GM19372 (cell line): ENCODE results near the gene E2F2.
"Not testable (repeated sequence)": the region's sequence is repeated elsewhere in the genome, so short reads cannot be mapped to it uniquely, and the experiment has no call there.

Source experiments
- ATAC-seq: cut with Tn5 transposase; IDR thresholded peaks from one replicate; pipeline ENCODE4 v1.9.1; 2021; ENCODE audit warnings: mild to moderate bottlenecking, low read depth, moderate library complexity; ENCODE audit not compliant: unreplicated experiment

Gene E2F2

DNA sequence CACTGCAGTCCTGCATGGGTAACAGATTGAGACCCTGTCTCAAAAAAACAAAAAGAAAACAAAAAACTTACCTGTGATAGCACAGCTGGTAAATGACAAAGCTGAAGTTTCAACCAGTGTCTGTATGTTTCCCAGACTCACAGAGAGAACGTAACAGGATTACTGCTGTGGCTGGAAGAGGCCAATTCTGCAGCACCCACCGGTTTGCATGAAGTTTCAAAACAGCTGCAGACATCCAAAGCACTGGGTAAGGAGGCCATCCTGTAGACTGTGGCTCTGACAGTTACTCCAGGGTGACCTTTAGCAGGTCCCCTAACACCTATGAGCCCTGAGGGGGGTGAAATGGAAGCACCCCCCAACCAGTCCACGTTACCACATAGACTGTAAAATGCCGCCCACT, 20.8 kb upstream of the E2F2 start:
- ATAC-seq: no peak

- no peak for ATAC-seq
Observed at GRCh38 chr1:23548704-23549143, 17.7 kb upstream of the E2F2 start.

DNA sequence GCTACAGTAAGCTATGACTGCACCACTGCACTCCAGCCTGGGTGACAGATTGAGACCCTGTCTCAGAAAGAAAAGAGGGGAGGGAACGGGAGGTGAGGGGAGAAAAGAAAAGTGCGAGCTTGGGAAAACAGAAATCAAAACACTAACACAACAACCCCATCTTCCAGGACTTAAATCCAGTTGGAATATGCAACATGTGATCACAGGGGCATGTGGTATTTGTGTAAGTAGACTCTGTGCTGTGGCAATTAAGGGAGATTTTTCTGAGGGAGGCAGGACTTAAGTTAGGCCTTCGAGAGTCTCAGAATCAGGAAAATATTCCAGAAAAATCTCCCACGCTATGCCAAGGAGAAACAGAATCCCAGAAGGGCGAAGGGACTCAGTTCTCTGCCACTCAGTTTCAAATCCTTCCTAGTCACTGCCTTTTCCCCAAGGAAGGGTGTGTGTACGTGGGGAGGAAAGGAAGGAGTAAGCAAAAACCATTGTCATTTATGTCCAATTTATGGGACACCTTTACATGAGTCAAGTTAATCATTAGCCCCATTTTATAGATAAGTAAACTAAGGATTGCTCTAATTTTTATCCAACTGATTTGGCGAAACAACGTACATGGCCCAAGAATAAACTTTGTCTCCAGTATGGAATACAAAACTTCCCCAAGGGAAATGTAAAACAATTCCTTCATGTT, 16.0 kb upstream of the E2F2 start:
- ATAC-seq: no peak

DNA sequence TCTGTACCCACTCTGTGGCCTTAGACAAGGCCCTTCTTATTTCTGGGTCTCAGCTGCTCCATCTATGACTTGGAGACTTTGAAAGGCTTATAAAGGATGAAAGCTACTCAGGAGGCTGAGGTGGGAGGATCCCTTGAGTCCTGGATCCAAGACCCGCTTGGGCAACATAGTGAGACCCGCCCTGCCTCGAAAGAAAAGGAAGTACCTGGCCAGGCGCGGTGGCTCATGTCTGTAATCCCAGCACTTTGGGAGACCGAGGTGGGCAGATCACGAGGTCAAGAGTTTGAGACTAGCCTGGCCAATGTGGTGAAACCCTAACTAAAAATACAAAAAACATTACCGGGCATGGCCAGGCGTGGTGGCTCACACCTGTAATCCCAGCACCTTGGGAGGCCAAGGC, 14.8 kb upstream of the E2F2 start:
- no peak for ATAC-seq

DNA sequence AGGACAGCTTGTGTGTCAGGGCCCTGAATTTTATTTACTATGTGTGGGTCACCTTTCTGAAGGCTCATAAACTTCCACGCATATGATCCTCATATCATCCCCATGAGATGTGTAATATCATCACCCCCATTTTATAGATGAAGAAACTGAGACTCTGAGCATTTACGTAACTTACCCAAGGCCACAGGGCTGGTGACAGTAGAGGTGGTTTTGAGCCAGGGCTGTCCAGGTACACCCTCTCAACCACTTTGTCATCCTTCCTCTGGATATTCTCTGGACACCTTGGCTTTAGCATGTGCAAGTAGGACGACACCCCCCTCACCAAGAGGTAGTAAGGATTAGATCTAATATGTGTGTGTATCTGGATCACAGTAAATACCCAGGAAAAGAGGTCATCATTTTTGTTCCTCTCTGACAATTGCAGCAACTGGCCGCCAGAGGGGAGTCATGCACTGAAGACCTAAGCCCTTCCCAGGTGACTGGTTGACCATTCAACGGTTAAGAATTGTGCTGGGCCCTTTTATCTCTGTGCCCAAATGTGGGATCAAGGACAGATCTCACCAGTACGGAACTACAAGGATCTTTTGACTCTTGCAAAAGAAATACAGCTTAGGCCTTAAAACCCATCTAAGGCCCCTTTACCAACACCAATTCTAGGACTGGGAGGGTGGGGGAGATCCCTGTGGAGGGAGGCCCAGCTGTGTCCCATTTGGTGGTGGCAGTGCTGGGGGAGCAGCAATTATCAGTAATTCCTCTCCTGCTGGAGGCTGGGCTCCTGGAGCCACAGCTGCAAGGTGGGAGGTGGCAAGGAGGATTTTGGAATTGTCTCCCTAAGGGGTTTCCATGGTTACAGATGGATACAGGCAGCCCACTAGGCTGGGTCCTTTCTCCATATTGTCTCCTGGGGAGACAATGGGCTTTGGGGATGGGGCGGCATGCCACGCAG, 13.7 kb upstream of the E2F2 start:
- ATAC-seq: peak; percentile 54

DNA sequence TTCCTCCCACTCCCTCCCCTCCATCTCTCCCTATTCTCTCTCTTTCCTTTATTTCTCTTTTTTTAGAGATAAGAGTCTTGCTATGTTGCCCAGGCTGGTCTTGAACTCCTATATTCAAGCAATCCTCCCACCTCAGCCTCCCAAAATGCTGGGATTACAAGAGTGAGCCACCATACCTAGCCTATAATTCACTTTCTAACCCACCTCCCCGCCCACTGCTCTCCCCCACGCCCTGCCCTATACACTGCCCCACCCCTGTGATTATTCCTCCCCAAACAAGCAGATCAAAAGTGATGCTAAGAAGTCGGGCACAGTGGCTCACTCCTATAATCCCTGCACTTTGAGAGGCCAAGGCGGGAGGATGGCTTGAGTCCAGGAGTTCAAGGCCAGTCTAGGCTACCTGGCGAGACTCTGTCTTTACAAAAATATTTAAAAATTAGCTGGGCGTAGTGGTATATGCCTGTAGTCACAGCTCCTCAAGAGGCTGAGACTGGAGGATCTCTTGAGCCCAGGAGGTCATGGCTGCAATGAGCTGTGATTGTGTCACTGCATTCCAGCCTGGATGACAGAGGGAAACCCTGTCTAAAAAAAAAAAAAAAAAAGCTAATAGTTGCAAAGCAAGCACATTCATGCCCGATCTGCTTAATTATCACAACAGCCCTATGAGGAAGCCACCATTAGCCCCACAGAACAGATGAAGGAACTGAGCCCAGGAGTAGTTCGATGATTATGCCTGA, 12.8 kb upstream of the E2F2 start:
- ATAC-seq: no peak

- not testable (repeated sequence) for ATAC-seq
Observed at GRCh38 chr1:23542940-23543339, 11.9 kb upstream of the E2F2 start.

GRCh38 chr1:23539698-23540266, 8.7 kb upstream of the E2F2 start:
- ATAC-seq: peak; percentile 60

DNA sequence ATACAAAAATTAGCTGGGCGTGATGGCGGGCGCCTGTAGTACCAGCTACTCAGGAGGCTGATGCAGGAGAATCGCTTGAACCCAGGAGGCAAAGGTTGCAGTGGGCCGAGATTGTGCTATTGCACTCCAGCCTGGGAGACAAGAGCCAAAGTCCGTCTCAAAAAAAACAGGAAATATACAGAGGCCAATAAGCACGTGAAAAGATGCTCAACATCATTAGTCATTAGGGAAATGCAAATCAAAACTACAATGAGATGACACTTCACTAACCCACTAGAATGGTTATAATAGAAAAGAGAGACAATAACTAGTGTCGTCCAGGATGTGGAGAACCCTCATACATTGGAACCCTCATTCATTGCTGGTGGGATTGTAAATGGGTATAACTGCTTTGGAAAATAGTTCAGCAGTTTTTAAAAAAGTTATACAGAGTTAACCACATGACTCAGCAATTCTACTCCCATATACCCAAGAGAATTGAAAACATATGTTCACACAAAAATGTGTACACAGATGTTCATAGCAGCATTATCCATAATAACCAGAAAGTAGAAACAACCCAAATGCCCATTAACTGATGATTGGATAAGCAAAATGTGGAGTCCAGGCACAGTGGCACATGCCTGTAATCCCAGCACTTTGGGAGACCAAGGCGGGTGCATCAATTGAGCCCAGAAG, 6.4 kb upstream of the E2F2 start:
- no peak for ATAC-seq

DNA sequence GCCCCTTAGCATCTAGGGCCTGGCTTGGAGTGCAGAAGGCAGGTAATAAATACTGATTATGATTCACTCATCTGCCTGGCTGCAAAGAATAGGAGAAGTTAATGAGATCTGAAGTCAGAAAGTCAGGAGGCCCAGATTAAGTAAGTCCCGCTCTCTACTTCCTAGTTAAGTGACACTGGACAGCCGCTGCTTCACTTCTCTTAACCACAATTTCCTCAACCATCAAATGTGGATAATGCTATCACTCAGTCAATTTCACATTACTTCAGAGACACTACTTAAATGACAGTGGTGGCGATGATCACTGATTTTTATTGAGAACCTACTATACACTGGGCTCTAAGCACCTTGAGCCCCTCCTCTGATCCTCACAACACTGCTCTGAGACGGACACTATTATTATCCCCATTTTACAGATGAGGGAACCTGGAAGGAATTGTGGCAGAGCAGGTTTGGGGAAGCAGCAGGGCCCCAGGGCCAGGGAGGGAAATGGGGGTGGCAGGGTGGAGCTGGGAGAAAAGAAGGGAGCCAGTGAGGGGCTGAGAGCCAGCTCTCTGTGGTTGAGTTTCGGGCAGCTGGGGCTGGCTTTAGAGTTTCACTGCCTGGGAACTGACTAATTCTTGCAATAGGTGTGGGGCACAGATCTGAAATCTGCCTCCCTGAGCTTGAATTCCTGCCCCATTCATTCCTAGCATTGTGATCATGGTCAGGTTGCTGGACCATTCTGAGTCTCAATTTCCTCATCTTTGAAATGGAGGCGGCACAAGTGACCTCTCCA, 2.4 kb upstream of the E2F2 start:
- ATAC-seq: no peak

DNA sequence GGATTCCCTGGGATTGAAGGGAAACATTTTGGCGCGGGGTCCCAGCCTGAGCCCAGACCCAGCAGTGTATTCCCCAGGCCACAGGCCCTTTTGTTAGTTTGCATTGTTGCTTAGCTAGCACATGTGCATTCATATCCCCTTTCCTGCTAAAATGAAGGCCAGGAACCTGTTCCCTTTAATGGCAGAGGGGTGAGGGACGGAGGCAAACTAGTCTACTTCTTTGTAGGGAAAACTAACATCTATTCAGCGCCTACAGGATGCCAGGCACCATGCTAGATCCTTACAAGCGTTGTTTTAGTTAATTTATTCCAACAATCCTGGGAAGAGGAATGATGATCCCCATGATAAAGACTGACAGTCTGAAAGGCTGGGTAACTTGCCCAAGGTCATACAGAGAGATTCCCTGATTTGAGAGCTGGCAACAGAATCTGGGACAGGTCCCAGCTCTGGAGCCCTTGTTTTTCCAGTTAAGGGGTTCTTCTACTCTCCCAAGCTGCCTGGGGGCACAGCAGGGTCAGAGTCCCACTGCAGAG, 595 bp upstream of the E2F2 start:
- no peak for ATAC-seq

- ATAC-seq: no peak
Observed at GRCh38 chr1:23530087-23530746, 816 bp downstream of the E2F2 start.

GRCh38 chr1:23529146-23530086, 1.6 kb downstream of the E2F2 start:
- no peak for ATAC-seq

DNA sequence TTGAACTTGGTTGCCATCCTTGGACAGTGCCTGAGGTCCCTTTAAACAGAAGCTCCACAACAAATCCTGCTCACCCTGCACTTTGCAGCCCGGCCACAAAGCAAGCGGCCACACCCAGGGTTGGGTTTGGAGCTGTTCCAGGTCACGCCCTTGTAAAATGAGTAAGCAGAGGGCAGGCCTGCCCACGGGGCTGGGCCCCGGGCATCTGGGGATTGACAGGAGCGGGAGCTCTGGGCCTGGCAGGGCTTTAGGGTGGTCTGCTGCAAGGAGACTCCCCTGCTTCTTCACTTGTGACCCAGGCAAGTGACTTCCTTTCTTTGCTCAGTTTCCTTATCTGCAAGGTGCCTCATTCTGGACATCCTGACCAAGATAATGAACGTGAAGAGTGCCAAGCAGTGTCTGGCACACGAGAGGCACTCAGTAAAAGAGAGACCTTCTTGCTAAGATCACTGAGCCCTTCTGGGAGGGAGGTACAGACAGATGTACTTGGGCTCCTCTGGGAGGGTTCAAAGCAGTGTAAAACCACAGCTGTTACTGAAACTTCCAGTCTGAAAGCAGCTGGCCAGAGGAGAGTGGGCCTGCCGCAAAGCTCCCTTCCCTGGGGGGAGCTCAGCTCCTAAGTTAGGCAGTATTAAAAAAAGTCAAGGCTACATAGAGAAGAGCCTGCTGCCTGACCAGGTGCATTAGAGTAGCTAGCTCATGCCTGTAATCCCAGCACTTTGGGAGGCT, 2.6 kb downstream of the E2F2 start:
- ATAC-seq: peak; percentile 48

DNA sequence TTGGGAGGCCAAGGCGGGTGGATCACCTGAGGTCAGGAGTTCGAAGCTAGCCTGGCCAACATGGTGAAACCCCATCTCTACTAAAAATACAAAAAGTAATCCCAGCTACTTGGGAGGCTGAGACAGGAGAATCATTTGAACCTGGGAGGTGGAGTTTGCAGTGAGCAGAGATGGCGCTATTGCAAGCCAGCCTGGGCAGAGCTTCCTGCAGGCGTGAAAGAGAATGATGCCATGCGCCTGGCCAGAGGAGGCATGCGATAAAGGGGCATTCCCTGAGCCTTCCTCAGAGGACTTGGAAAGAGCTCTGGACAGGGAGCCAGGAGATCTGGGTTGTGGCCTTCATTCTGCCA, 3.2 kb downstream of the E2F2 start:
- ATAC-seq: no peak

GRCh38 chr1:23527366-23527765, 3.7 kb downstream of the E2F2 start:
- no peak for ATAC-seq
